NCI-H345 treated with DMSO at 0.1 percent for 48 hours (cell line): ENCODE measurements around the gene CFAP52.
"Not testable (repeated sequence)": the region's sequence is repeated elsewhere in the genome, so short reads cannot be mapped to it uniquely, and the experiment has no call there.

ENCODE experiments used
- DNase-seq: peaks from one replicate; lab custom pipeline; 2025; ENCODE audit not compliant: unreplicated experiment; lab: John Stamatoyannopoulos, UW

CFAP52 gene

DNA sequence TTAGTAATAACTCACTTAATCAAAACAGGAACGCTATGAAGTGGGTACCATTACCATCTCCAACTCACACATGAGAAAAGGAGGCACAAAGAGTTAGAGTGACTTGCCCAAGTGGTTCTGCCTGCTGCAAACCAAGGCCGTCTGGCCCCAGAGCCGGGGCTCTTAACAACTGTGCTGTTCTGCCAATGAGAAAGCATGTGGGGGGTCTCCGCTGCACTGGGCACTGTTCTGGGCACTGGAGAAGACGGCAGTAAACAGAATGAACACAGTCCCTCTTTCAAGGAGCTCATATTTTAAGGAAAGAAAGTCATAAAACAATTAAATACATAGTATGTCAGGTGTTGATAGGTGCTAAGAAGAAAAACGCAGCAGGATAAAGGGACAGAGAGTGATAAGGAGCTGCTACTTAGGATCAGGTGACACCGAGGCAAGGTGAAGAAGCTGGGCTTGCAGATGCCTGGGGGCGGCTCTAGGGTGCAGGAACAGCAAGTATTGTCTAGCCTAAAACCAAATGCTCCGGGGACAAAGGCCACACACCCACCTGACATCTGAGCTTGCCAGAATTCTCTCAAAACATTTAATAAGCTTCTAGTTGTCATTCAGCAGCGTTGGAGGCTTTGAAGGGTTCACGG lies 7.4 kb upstream of the CFAP52 start:
- DNase-seq = no peak

DNA sequence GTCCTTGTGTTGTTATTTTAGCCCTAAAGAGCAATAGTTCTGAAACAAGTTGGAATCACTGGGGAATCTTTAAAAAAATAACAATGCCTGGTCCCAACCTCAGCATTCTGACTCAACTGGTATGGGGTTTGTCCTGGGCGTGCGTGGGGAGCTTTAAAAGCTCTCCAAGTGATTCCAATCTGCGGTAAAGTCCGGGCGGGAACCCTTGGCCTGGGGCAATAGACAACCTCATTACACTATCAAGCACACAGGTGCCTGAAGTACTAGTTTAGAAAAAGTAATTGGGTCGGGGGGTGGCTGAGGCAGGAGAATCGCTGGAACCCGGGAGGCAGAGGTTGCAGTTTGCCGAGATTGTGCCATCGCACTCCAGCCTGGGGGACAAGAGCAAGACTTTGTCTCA lies 5.2 kb upstream of the CFAP52 start:
- DNase-seq = no peak

DNA sequence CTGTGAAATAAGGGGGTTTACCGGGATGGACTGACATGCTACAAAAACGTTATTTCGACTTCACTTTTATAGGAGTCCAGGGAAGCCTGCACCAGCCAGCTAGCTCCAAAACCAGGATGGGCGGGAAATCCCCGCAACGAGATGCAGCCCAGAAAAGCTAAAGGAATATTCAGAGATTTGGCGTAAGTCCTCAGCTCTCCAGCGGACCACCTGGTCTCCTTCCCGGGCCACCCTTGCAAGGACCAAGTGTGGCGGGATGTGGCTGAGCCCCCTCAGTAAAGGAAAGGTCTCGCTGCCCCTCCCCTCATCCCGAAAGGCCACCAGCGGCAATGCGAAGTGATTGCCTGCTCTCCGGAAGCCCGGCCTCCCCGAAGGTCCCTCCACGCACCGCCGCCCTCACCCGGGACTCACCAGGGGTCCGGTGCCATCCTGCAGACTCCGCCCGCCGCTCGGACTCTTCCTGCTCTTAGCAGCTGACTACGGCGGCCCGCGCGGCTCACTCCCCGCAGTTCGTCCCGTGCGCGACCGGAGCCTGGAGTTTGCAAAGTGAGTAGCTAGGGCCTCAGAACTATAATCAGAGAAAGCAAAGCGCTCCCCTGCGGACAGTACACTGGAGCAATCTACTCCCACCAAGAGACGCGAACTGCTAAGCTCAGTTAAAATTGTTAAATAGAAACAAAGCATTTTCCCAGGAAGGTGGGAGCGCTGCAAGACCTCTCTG lies 901 bp upstream of the CFAP52 start, which contains the start of gene STX8:
Gene STX8, minus strand, starts transcription at position 440 of the 721 bp plus-strand sequence. Its CDS starts 12 bp downstream, at position 428.
- peak; percentile 47 for DNase-seq

DNA sequence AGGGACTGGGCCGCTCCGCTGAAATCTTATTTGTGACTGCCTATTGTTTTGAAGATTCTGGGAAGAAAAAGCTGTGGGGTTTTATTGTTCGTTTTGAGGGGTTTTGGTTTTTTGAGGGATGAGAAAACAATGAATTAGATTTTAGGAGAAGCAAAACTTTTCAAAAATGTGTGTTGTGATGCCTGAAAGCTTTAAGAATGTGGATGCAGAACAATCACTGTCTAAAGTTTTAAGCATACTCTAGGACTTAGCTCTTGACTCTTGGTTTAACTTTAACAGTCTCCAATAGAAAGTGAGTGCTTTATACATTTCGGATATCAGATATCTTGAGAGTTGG lies 899 bp downstream of the CFAP52 start:
- DNase-seq = no peak

DNA sequence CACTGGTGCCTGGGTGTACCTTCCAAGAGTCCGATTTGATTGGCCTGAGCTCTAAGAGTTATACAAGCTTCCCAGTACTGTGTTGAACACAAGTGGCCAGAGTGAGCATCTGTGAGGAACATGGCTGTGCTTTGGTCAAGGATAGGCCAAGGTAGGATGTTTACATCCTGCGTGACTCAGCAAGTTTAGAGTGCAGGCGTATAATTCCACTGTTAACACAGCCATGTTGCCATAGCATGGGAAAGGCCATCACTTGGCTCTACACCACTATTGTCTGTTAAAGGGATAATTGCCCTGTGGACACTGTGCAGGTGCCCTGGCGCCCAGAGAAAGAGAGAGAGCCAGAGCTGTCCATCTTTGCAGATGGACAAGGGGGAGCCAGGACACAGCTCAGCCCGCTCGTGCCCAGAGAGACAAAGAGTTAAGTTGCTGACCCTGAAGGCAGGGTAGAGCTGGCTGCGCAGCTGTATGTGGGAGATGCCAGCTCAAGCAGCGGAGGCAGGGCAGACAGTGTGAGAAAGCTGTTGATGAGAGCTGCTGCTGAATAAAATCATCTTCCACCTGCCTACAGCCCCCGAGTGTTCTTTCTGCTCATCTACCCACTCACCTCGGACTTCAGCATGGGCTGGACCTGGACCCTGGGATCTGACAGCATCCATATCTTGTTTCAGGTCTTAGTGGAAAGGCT lies 11.7 kb downstream of the CFAP52 start:
- DNase-seq = no peak

DNA sequence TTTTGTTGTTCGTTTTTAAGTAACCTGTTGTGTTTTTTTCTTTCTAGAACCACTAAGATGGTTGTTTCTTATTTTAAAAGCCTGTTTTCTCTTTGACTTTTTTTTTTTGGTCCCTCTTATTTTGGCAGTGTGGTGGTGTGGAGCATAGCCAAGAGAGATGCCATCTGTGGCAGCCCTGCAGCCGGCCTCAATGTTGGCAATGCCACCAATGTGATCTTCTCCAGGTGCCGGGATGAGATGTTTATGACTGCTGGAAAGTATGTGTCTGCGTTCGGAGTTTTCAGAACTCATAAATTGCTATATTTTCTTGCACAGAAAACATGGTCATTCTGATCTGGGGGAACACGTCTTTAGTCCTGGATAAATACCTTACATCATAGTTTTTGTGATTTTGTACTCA lies 17.6 kb downstream of the CFAP52 start:
- no peak for DNase-seq

DNA sequence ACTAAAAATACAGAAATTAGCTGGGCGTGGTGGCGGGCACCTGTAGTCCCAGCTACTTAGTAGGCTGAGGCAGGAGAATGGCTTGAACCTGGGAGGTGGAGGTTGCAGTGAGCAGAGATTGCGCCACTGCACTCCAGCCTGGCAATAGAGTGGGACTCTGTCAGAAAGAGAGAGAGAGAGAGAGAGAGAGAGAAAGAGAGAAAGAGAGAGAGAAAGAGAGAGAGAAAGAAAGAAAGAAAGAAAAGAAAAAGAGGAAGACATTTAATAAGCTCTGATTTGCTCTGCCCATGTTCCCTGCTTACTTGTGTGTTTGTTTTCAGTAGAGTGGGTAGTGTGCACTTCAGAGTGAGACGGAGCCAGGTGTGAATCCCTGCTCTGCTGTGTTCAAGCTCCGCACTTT lies 21.2 kb downstream of the CFAP52 start:
- DNase-seq = not testable (repeated sequence)

DNA sequence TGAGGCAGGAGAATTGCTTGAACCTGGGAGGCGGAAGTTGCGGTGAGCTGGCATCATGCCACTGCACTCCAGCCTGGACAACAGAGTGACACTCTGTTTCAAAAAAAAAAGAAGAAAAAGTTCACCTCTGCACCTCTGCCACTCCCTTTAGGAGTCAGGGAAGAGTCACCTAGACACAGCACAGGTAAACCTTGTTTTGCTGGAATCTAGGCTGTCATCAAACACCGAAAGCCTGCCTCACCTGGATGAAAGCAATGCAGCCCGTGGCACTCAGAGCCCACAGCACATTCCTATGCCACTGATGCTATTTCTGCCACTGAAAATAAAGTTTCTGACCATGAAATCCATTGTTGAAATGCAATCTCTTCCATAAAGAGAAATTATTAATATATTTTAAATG lies 22.2 kb downstream of the CFAP52 start:
- DNase-seq = no peak

DNA sequence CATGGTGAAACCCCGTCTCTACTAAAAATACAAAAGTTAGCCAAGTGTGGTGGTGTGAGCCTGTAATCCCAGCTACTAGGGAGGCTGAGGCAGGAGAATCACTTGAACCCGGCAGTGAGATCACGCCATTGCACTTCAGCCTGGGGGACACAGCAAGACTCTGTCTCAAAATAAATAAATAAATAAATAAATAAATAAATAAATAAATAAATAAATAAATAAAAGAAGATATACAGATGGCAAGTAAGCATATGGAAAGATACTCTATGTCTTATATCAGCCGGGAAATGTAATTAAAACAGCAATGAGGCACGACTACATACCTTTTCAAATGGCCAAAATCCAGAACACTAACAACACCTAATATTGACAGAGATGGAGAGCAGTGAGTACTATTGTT lies 28.1 kb downstream of the CFAP52 start:
- not testable (repeated sequence) for DNase-seq

DNA sequence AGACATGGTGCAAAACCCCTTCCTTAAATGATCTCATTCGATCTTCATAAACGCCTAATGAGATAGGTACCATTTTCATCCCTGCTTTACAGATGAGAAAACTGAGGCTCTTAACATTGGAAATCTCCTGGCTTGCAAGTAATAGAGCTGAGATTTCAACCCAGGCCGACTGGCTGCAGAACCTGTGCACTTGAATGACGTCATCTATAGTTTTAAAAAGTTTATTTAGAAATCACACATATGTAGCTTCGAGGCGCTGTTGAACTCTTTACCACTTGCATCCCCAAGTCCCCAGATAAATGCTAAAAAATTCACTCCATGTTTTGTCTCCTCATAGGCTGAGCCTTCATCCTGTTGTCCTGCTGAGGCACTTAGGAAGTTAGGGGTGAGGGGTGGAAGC lies 30.0 kb downstream of the CFAP52 start:
- no peak for DNase-seq

DNA sequence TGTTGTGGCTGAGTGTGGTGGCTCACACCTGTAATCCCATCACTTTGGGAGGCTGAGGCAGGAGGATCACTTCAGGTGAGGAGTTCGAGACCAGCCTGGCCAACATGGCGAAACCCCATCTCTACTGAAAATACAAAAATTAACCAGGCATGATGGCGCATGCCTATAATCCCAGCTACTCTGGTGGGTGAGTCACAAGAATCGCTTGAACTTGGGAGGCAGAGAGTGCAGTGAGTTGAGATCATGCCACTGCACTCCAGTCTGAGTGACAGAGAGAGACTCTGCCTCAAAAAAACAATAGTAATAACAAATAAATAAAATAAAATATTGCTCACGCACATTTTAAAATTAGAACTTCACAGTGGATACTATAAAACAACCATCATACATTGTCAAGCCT lies 30.6 kb downstream of the CFAP52 start:
- not testable (repeated sequence) for DNase-seq

DNA sequence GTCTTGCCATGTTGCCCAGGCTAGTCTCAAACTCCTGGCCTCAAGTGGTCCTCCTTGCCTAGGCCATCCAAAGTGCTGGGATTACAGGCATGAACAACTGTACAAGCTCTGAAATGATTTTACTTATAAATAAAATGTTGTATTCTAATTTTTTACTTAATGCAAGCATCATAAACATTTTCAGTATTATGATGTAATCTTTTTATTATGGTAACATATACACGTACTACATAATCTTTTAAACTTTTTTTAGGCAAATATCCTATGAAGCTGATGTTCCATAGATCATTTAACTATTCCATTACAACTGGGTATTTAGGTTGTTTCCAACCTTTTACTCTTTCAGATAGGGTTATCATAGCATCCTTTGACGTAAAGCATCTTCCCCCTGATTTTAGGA lies 35.1 kb downstream of the CFAP52 start:
- DNase-seq = no peak

DNA sequence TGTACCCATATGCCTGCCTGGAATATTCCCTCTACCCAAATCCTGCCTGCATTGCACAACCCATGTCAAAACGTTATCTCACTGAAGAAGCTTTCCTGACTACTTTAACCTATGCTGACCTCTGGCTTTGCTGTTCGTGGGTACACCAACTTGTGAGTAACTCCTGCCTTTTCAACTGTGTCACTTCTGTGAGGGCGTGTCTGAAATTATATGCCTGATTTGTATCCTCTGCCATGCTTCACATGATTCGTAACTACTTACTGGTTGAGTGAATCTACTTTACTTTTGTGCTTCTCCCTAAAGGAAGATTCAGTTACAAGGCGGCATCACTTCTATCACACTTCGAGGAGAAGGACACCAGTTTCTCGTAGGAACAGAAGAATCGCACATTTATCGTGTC lies 35.6 kb downstream of the CFAP52 start:
- DNase-seq = no peak

DNA sequence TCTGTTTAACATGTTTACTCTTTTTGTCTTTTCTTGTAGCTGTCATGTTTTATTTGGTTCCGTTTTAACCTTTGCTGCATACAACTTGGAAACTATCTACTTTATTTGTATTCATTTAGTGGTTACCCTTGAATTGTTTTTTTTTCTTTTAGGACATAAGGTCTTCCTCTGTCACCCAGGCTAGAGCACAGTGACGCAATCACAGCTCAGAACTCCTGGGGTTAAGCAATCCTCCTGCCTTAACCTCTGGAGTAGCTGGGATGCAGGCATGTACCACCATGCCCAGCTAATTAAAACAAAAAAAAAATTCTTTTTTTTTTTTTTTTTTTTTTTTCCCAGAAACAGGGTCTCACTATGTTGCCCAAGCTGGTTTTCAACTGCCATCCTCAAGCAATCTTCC lies 39.0 kb downstream of the CFAP52 start:
- DNase-seq = no peak

DNA sequence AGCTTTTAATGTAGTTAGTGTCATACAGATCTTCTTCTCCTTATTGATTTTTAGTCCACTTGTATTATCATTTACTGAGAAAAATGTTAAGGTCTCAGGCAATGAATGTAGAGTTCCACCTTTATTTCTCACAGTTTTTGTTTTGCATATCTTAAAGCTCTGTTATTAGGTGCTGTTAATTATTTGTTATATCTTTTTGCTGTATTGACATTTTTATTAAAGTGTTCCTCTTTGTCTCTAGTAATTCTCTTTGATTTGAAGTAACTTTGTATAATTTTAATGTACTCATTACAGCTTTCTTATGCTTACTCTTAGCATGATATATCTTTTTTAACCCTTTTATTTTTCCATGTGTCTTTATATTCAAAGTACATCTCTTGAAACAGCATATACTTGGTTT lies 46.5 kb downstream of the CFAP52 start:
- no peak for DNase-seq

DNA sequence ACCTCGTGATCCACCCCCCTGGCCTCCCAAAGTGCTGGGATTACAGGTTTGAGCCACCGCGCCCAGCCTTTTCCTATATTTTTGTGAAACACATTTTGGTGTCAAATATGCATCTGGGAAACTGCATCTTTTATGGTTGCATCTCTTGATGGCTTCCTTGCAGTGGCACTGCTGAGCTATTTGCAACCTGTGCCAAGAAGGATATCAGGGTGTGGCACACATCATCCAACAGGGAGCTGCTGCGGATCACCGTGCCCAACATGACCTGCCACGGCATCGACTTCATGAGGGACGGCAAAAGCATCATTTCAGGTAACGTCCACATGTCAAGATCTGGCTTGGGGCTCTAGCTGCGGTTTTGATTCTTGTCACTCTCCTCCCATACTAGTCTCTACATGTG lies 52.1 kb downstream of the CFAP52 start:
- no peak for DNase-seq

DNA sequence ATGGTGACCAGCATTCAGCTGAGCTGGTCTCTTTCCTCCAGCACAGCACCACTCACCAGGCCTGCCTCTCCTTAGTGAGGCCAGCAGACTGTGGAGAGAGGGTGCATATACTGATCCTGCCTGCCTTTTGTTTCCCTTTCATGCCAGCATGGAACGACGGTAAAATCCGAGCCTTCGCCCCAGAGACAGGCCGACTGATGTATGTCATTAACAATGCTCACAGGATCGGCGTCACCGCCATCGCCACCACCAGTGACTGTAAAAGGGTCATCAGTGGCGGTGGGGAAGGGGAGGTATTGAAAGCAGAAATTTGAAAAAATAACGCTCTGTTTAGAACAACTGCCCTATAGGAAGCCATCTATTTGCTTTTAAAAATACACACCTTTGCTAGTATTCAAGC lies 56.3 kb downstream of the CFAP52 start:
- no peak for DNase-seq

DNA sequence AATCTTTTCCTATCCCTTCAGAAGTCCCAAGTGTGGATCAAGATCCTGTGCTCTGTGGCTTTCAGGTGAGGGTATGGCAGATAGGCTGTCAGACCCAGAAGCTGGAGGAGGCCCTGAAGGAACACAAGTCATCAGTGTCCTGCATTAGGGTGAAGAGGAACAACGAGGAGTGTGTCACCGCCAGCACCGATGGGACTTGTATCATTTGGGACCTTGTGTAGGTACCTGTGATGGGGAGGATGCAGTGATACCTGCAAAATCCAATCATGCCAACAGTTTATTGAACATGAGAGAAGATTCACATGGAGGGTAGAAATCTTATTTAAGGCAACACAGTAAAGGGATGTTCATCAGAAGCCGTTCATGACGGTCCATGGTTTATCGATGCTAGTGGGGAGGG lies 58.9 kb downstream of the CFAP52 start:
- no peak for DNase-seq

DNA sequence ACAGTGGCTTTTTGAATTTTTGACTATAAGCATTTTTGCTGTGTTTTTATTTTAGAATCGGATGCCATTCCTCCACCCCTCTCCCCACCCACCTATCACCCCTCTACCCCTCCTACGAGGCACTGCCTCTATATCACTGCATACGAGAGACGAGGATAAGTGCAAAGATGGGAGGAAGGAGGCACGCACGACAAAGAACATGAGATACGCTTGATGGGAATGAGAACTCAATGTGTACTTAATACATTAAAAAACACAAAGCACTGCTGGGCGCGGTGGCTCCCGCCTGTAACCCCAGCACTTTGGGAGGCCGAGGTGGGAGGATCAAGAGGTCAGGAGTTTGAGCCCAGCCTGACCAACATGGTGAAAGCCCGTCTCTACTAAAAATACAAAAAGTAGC lies 60.1 kb downstream of the CFAP52 start:
- DNase-seq = no peak

DNA sequence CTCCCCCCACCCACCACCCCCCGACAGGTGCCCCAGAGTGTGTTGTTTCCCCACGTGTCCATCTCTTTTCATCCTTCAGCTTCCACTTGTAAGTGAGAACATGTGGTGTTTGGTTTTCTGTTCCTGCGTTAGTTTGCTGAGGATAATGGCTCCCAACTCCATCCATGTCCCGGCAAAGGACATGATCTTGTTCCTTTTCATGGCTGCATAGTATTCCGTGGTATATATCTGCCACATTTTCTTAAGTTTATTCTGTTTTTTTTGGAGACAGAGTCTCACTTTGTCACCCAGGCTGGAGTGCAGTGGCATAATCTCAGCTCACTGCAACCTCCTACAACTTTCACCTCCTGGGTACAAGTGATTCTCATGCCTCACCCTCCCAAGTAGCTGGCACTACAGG lies 63.9 kb downstream of the CFAP52 start:
- not testable (repeated sequence) for DNase-seq

DNA sequence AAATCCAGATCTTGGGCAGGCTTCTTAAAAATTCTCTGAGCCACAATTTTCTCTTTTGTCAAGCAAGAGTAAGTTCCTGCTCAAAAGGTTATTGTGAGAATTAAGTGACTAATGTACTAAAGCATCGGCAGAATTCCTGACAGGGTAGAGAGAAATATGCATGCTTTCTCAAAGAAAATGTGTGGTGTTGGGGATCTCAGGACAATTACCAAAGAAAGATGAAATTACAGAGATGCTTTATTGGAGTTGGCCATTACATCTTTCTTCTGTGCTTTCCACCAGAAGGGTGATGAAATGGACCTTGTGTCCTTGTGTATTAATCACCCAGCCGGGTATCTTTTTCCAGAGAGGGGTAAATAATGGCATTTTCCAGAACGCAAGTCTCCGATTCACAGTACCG lies 67.2 kb downstream of the CFAP52 start:
- no peak for DNase-seq
